Stomach (tissue), 9 donors: Measurements from ENCODE around the gene ATL1. TPM values are rescaled to one million over a fixed set of nuclear protein-coding genes. Genes with fewer than 3 reads are reported as not detected.
A peak's percentile ranks its signal among the peaks of the same experiment; 100 is the strongest.

Experiments used
- DNase-seq, 2 donors: peaks; one replicate each; pipeline versions ENCODE4 v3.0.0 to v3.0.0-alpha.2; 2013 to 2019
- H3K27ac ChIP-seq, 5 donors: fragments of 200-600 bp in 4 of 5; sonication (generic) in 4 of 5; one replicate each; pipeline ENCODE4 v1.5.1; 2013 to 2019; ENCODE audit warnings: mild to moderate bottlenecking in 1 of 5, moderate library complexity in 1 of 5
- H3K27me3 ChIP-seq, 3 donors: fragments of 200-600 bp; sonication (generic); one replicate each; pipeline ENCODE4 v1.5.1; 2017 to 2019; ENCODE audit warnings: mixed run types in 1 of 3
- H3K36me3 ChIP-seq, 4 donors: fragments of 200-600 bp; sonication (generic); 1 replicate in 3 of 4; 2 replicates in 1 of 4; pipeline ENCODE4 v1.5.1; 2016 to 2019
- H3K4me1 ChIP-seq, 4 donors: fragments of 200-600 bp; sonication (generic); one replicate each; pipeline ENCODE4 v1.5.1; 2016 to 2019
- H3K4me3 ChIP-seq, 4 donors: fragments of 200-600 bp; sonication (generic) in 3 of 4; one replicate each; pipeline ENCODE4 v1.5.1; 2016 to 2019; ENCODE audit warnings: mild to moderate bottlenecking in 1 of 4
- H3K9me3 ChIP-seq, 4 donors: fragments of 200-600 bp; sonication (generic); one replicate each; pipeline ENCODE4 v1.5.1; 2016 to 2019
- CTCF ChIP-seq, 7 experiments: fragments of 450-650 bp in 4 of 7; fragments of 200-600 bp in 3 of 7; sonication (generic) in 3 of 7; IDR thresholded peaks; one replicate each; pipeline ENCODE4 v1.5.1; 2016 to 2019; ENCODE audit warnings: antibody characterized with exemption in 7 of 7, control low read depth in 2 of 7, mild to moderate bottlenecking in 1 of 7
- EP300 ChIP-seq: sonication (generic); formaldehyde crosslinking; IDR thresholded peaks from one replicate; pipeline ENCODE4 v1.6.1; 2017; ENCODE audit warnings: antibody characterized with exemption
- POLR2A ChIP-seq, 4 donors: fragments of 450-650 bp; IDR thresholded peaks; one replicate each; pipeline ENCODE4 v1.6.1; 2016; ENCODE audit warnings: antibody characterized with exemption in 4 of 4, control low read depth in 2 of 4, mild to moderate bottlenecking in 1 of 4, moderate library complexity in 1 of 4
- POLR2AphosphoS5 ChIP-seq, 3 donors: sonication (generic); formaldehyde crosslinking; IDR thresholded peaks; one replicate each; pipeline ENCODE4 v1.6.1; 2016; ENCODE audit warnings: antibody characterized with exemption in 3 of 3
- WGBS, 5 donors: extraction: QIAGEN DNeasy Blood & Tissue Kit in 3 of 5; methylation state at CpG; one replicate each; pipeline versions ENCODE4 v1.1.5 to v1.1.7; 2013 to 2018; 5-methylcytosine and 5-hydroxymethylcytosine counted together
- intact Hi-C: fragments of 100-400 bp; cut with DNase I; formaldehyde crosslinking; loops from one replicate; pipeline ENCODE4 v1.15.1; 2023; ENCODE audit warnings: low total_unique reads
- polyA plus RNA-seq, 3 donors: library from polyadenylated mRNA; stranded (reverse); fragments of 200-250 nt; gene quantifications; one replicate each; pipeline ENCODE4 v1.2.3, GENCODE V29; 2013
- total RNA-seq, 5 donors: library from RNA; depleted of rRNA; stranded (reverse); fragments of >200 nt; gene quantifications; one replicate each; pipeline versions ENCODE4 v1.1.0 to v1.2.3, GENCODE V29; 2014 to 2016
- donor health status: healthy with polysubstance abuse.
- donor health status: Bipolar disorder and iron deficiency.
- donor health status: healthy.

The ATL1 gene
- total and polyA plus RNA-seq, 8 donors = 0.58 to 10.1 (median 2.2) TPM

- no peak for DNase-seq
- Histone ChIP-seq H3K36me3 (no peaks in the 10 kb centered on the region), H3K27me3 (no peaks in the 10 kb centered on the region), H3K9me3 (no peaks in the 10 kb centered on the region), H3K4me3 (no peak overlapping the region), H3K4me1 (peaks cover 0 to 17% (median 4%) of the 10 kb centered on the region in 4 donors), H3K27ac (no peak overlapping the region)
- intact Hi-C loops = no loop called here
- no peak for TF ChIP-seq EP300
- no peak for TF ChIP-seq POLR2A (IDR thresholded peaks at IDR 0.05)
- TF ChIP-seq POLR2AphosphoS5 (IDR thresholded peaks at IDR 0.05) = no peak
- no peak for TF ChIP-seq CTCF (IDR thresholded peaks at IDR 0.05)
Measured at GRCh38 chr14:50539051-50539450, 20.9 kb upstream of the ATL1 start.

GRCh38 chr14:50541159-50541567 is 18.8 kb upstream of the ATL1 start:
- no peak overlapping the region for H3K4me3 ChIP-seq
- no peaks in the 10 kb centered on the region for H3K36me3 ChIP-seq
- H3K27ac ChIP-seq = peak overlapping the region in 1 of 5 donors; percentile 35
- no peaks in the 10 kb centered on the region for H3K27me3 ChIP-seq
- H3K4me1 ChIP-seq = peaks cover 0 to 29% (median 12%) of the 10 kb centered on the region in 4 donors
- no peak for DNase-seq
- 22 to 48% (median 42%) methylated on average over 1 of the region's 1 CpG for WGBS, 5 donors
- TF ChIP-seq CTCF (IDR thresholded peaks at IDR 0.05) (no peak), POLR2A (IDR thresholded peaks at IDR 0.05) (no peak), EP300 (no peak), POLR2AphosphoS5 (IDR thresholded peaks at IDR 0.05) (no peak)
- no peaks in the 10 kb centered on the region for H3K9me3 ChIP-seq
- intact Hi-C loops = loop anchor here (10.0 kb wide), 1 partner anchor 234 kb away; no protein-coding TSS in a partner anchor

DNA sequence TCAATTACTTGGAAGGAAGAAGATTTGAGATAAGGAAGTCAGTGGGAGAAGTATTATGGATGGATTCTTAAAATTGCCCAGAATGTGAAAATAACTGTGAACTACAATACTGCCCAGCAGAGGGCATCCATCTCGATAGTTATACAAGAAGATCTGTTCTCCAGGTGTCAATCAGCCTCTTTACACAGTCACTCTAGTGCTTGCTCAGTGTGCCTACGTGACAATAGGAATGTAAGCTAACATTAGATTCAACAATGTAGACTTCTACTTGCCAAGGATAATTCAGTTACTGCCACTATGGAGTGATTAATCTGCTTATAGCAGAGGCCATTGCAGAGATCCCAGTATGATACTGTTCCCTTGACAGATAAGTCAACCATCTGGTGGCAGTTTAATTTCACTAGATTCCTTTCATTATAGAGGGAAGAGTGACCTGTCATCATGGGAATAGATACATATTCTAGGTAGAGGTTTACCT is 17.0 kb upstream of the ATL1 start:
- Histone ChIP-seq H3K27me3 (no peaks in the 10 kb centered on the region), H3K27ac (no peak overlapping the region), H3K4me3 (no peak overlapping the region), H3K4me1 (peaks cover 0 to 29% (median 12%) of the 10 kb centered on the region in 4 donors), H3K9me3 (no peaks in the 10 kb centered on the region), H3K36me3 (no peaks in the 10 kb centered on the region)
- no peak for TF ChIP-seq EP300
- TF ChIP-seq CTCF (IDR thresholded peaks at IDR 0.05) = peak in 5 of 7 experiments; percentile 15 to 62 (median 50)
- 1 to 18% (median 2%) methylated on average over 2 of the region's 2 CpGs for WGBS, 5 donors
- intact Hi-C loops = loop anchor here (10.0 kb wide), 1 partner anchor 232 kb away; no protein-coding TSS in a partner anchor
- DNase-seq = peak; percentile 38 to 71

DNA sequence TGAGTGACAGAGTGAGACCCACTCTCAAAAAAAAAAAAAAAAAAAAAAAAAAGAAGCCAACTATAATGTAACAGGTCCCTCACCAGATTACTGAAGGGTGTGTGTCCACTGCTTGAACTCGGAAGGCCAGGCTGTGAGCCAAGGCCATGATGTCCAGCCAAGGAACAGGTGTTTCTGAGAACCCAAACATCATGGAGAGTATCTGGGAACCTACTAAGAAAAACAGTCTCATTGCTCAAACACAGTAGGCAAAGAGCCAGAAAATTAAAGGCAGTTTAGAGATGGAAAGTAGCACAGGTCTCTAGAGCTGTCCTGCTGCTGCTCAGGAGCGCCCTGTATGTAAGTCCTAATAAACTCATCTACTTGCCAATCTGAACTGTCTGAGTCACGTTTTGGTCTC is 15.0 kb upstream of the ATL1 start:
- 57 to 81% (median 63%) methylated on average over 3 of the region's 3 CpGs for WGBS, 5 donors
- no peak overlapping the region for H3K27ac ChIP-seq
- H3K4me3 ChIP-seq = no peak overlapping the region
- H3K27me3 ChIP-seq = no peaks in the 10 kb centered on the region
- TF ChIP-seq POLR2AphosphoS5 (IDR thresholded peaks at IDR 0.05) = no peak
- peak in 1 of 2 donors; percentile 82 for DNase-seq
- H3K36me3 ChIP-seq = no peaks in the 10 kb centered on the region
- intact Hi-C loops = loop anchor here (10.0 kb wide), 1 partner anchor 230 kb away; no protein-coding TSS in a partner anchor
- peaks cover 0 to 29% (median 12%) of the 10 kb centered on the region in 4 donors for H3K4me1 ChIP-seq
- H3K9me3 ChIP-seq = no peaks in the 10 kb centered on the region

DNA sequence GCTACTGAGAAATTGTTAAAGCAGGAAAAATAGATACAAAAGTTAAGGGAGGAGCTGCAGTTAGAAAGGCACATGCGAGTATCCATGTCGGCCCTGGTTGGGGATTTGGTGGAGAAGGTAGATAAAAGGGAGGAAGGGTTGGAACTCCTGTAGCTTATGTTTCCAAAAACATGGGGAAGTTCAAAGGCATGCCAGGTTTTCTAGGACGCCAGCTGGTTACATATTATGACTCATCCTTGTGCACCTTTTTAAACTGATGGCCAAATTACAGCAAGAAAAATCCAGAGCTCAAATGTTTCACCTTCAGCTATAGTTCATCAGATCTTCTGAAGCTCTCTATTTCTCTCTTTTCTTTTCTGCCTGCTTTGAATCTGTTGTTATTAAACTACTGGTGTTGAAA is 14.3 kb upstream of the ATL1 start:
- TF ChIP-seq POLR2AphosphoS5 (IDR thresholded peaks at IDR 0.05) (no peak), EP300 (no peak), POLR2A (IDR thresholded peaks at IDR 0.05) (no peak), CTCF (IDR thresholded peaks at IDR 0.05) (no peak)
- Histone ChIP-seq H3K4me1 (peaks cover 0 to 29% (median 12%) of the 10 kb centered on the region in 4 donors), H3K27me3 (no peaks in the 10 kb centered on the region), H3K4me3 (no peak overlapping the region), H3K27ac (no peak overlapping the region), H3K36me3 (no peaks in the 10 kb centered on the region), H3K9me3 (no peaks in the 10 kb centered on the region)
- intact Hi-C loops = loop anchor here (10.0 kb wide), 1 partner anchor 229 kb away; no protein-coding TSS in a partner anchor
- WGBS, 5 donors = 48 to 59% (median 51%) methylated on average over 3 of the region's 3 CpGs
- no peak for DNase-seq
